G401 (cell line): ENCODE data around the gene CXCL14. TPM values are rescaled to one million over a fixed set of nuclear protein-coding genes. Genes with fewer than 3 reads are reported as not detected.

ENCODE experiments used
- DNase-seq: peaks from one replicate; pipeline ENCODE4 v3.0.0-alpha.2; 2015; ENCODE audit warnings: low spot score
- in situ Hi-C: cut with HindIII; loops from 2 replicates; pipeline ENCODE4 v1.10.0; 2016; ENCODE audit warnings: low sequenced_read_pairs, mixed read lengths
- total RNA-seq: library from RNA; depleted of rRNA; stranded (reverse); fragments of >200 nt; shearing (Covaris generic); gene quantifications from 2 replicates; pipeline ENCODE4 v1.2.3, GENCODE V29; 2014; rRNA removed

The CXCL14 gene, protein sequence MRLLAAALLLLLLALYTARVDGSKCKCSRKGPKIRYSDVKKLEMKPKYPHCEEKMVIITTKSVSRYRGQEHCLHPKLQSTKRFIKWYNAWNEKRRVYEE
- total RNA-seq, result not detected in 2 replicates

DNA sequence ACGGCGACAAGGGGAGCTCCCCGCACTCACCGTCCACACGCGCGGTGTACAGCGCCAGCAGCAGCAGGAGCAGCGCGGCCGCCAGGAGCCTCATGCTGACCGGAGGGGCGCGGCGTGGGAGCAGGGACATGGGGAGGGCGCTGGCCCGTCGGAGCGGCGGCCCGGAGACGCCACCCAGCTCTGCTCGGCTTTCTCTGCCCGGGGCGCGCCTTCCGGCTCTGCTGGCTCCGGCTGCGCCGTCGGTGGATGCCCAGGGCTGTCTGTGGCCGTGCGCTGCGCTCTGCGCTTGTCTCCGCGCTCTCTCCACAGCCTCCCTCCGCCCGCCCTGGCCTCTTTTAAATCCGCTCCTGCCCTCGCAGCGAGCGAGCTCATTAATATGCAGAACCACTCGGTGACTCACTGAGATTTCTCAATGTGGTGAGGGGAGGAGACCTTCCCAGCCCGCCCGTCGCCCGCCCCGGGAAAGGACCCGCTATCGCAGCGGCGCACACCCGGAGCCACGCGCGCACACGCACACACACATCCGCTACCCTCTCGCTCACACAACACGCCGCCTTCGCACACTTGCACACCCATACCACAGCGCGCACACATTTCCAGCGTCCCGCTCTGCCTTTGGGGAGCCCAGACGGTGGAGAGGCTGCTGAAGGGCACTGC, at the start of gene CXCL14:
Gene CXCL14, minus strand, starts transcription at position 307 of the 657 bp plus-strand sequence. Its CDS starts 213 bp downstream, at position 94.
- no peak for DNase-seq
- in situ Hi-C loops, result no loop called here

DNA sequence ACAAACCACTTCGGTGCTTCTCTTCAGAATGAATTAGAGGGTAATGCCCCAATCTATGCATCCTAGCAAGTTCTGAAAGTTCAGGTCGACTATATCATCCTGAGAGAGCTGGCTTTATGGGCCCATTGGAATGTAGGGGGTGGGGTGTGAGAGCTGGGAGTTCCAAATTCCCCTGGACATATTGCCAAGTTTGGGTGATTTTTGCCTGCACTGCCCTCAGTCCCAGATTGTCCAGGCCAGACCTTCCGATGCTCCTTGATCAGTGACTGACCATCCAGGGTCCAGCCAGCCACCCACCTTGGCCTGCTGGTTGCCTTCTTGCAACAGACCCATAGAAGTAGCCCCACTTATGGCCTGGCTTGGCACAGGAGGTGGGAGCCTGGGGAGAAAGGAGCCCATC, 47.8 kb upstream of the CXCL14 start:
- in situ Hi-C loops, result no loop called here
- DNase-seq, result no peak

DNA sequence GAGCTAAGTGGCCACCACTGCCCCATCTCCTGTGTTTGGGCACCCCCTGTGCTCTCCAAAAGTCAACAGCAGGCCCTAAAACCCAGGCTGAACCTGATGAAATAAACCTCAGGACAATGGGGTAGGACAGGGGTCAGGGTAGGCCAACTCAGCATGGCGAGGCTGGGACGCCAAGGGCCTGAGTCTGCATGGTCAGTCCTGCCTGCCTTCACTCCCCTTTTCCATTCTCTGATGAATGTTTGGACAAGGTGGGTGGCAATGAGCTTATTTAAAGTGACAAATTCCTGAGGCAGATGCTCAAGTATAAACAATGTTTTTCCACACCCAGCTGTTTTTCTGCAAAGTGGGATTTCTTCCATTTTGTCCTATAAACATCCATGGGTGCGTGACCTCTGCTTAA, 47.2 kb upstream of the CXCL14 start:
- DNase-seq, result no peak
- in situ Hi-C loops, result no loop called here

DNA sequence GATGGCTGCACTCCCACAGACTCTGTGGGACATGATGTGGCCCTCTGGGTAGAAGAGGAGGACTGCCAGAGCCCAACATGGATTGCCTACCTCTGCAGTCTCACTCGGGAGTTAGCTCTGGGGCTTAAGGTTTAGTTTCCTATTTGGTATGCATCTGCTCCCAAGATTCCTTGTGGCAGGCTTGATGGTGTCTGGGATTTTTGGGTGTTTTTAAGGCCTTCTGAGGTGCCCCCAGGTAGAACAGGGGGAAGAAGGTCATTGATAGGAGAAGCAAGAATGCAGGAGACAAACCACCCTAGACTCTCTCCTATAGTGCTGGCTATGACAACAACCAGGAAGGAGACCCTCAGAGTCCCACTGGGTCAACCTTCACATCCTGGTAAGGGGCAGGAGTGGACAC, 46.7 kb upstream of the CXCL14 start:
- no peak for DNase-seq
- in situ Hi-C loops, result no loop called here

DNA sequence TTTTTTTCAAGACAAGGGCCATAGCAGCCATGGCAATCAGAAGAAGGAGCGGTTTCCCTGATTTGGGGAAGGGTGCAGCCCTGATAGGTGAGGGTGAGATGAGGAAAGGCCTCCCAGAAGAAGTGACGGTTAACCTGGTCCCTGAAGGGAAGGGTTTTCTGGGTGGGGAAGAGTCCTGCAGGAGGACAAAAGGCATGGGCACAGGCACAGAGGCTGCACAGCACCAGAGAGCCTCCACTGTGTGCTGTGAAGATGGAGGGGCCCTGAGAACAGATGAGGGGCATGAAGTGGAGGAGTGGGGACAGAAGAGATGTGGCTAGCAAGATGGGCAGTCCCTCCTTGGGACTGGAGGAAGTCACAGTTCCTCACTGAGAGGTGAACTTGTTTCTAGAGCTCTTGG, 46.3 kb upstream of the CXCL14 start:
- in situ Hi-C loops, result no loop called here
- DNase-seq, result no peak

DNA sequence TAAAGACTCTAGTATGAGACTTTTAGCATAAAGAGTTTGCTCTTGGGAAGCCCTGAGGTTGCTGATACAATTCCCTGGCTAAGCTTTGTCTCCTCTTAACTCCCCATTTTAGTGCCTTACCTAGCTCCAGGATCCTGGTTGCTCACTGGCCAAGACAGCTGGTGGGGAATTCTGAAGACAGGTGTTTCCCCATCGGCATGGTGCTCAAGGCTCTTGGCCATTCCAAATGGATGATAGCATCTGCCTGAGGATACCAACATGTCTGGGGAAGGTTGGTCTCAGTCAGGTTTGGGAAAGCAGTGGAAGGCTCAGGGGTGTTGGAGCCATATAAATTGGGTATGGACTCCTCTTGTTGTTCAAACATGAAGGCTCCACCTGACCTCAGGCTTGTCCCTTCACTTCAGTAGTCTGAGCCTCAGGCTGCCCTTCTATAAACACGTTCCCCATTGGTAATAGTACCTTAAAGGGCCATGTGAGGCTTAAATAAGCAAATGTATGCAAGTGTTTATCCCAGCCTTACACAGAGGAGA, 44.5 kb upstream of the CXCL14 start:
- no peak for DNase-seq
- in situ Hi-C loops, result no loop called here

DNA sequence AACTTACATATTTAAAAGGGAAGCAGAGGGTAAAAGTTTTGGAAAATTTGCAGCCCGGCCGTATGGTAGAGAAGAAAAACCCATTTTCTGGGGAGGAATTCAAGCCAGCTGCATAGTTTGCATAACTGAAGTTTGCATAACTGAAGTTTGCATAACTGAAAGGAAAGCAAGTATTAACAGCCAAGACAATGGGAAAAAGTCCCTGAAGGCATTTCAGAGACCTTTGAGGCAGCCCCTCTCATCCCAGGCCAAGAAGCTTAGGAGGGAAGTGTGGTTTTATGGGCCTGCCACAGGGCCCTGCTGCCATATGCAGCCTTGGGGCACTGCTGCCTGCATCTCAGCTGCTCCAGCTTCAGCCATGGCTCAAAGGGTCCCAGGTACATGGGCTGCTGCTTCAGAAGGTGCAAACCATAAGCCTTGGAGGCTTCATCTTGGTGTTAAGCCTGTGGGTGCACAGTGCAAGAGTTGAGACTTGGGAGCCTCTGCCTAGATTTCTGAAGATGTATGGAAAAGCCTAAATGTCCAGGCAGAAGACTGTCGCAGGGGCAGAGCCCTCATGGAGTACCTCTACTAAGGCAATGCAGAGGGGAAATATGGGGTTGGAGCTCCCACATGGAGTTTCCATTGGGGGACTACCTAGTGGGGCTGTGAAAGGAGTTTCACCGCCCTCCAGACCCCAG, 36.9 kb upstream of the CXCL14 start:
- in situ Hi-C loops, result no loop called here
- DNase-seq, result no peak

DNA sequence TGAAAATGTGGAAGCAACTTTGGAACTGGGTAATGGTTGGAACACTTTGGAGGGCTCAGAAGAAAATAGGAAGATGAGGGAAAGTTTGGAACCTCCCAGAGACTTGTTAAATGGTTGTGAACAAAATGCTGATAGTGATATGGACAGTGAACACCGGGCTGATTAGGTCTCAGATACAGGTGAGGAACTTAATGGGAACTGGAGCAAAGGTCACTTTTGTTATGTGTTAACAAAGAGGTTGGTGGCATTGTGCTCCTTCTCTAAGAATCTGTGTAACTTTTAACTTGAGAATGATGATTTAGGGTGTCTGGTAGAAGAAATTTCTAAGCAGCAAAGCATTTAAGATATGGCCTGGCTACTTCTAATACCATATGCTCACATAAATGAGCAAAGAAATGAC, 36.4 kb upstream of the CXCL14 start:
- in situ Hi-C loops, result no loop called here

DNA sequence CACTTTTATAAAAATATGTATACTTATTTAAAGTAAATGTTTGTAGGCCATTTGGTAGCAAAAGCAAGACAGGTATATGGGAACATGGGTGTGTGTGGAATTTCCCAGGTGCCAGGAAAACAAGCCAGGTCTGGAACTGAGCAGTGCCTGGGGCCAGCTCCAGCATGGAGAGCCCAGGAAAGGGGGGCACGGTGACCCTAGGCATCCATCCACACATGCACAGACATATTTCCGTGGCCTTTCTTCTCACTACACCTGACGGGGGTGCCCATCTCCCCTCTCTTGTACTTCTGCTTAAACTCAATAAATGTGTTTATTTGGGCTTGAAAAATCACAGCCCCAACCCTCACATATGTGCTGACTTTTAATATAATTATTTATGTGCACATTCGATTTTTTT, 31.2 kb upstream of the CXCL14 start:
- in situ Hi-C loops, result no loop called here

More for the DNA sequence above, 36.4 kb upstream of the CXCL14 start:
- DNase-seq, result no peak

DNA sequence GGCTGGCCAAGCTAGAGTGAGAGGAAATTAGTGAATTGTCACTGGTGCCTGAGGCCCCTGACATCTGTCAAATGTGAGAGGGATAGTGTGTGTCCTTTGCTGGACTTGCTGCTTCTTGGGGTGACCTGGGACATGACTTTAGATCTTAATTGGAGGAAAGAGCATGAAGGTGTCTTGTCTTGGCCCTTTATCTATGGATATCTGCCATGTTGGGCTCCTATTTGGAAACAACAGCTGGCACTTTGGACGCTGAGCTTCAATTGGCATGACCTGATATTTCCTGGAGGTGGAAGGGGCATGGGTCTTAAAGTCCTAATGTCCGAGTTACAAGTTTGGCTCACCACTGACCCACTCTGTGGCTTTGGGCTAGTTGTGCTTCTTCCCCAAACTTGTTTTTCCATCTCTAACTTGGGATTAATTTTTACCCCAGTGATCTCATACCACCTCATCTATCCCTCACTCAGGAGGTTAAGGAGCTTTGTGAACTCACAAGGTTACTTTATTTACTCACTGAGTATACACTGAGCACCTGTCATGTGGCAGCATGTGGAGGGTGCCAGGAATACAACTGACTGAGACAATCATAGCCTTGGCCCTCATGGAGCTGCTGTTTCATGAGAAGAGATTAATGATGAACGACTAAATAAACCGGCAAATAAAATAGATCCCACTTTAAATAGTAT, 30.1 kb upstream of the CXCL14 start:
- no peak for DNase-seq
- in situ Hi-C loops, result no loop called here

More for the DNA sequence above, 31.2 kb upstream of the CXCL14 start:
- DNase-seq, result no peak

DNA sequence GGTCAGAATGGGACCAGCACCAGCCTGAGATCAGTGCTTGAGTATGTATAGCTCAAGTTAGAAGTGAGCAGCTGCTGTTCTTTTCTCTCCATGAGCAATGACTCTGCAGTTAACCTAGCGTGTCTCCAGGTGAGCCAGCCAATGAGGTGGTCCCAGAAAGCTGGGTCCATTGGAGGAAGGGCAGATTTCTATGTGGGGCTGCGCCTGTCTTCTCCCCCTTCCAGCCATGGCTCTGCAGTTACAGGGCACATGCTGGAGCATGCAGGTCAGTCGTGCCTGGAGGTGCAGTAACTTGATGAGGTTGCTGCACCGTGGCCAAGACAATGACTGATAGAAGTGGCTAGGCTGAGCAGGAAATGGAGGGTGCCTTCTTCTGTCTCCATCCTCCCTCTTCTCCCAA, 29.6 kb upstream of the CXCL14 start:
- DNase-seq, result no peak
- in situ Hi-C loops, result no loop called here

DNA sequence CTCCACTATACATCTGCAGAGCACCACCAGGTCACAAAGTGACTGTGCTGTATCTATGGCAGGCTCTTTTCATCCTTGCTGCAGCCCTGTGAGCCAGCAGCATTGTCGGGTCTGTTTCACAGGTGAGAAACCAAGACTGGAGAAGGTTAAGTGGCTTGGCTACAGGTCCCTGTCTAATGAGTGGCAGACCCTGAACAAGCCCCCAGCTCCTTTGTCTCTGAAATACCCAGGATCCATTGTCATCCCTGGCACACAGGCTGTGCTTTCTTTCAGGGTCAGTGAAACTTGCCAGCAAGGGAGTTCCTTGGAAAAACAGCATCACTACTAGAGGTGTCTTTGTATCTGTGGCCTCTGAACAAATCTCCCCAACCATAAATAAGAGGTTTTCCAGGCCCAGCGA, 27.6 kb upstream of the CXCL14 start:
- in situ Hi-C loops, result no loop called here
- no peak for DNase-seq

DNA sequence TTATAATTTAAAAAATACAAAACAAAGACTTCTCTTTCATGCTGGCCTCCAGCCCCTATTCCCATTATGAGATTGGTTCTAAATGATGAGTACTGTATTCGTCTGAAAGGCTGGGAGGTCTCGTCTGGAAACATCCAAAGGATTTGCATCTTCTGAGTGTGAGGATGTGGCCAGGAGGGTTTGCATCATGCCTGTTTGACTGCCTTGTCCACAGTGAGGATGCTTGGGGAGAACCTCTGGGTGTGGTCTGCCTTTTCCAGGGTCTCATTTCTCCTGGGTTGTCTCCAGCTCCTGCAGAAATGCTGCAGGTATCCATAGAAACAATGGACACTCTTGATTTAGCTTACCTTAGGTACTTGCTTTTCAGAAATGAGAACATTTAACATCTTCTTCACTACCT, 26.4 kb upstream of the CXCL14 start:
- no peak for DNase-seq
- in situ Hi-C loops, result no loop called here

DNA sequence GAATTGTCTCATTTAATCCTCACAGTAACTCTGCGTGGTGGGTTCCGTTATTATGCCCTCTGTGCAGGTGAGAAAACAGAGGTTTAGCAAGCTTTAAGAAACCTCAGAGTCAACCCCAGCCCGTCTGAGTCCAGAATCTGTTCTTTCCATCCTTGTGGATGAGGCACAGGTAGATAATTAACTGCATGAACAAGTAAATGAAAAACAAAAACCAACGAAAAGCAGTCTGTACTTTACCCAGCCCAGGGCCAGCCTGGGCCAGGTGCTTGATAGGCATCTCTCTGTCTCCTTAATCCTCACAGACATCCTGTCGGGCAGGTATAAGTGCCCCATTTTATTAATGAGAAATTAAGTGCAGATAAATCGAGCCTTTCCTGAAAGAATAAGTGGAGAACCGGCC, 25.3 kb upstream of the CXCL14 start:
- DNase-seq, result no peak
- in situ Hi-C loops, result no loop called here

DNA sequence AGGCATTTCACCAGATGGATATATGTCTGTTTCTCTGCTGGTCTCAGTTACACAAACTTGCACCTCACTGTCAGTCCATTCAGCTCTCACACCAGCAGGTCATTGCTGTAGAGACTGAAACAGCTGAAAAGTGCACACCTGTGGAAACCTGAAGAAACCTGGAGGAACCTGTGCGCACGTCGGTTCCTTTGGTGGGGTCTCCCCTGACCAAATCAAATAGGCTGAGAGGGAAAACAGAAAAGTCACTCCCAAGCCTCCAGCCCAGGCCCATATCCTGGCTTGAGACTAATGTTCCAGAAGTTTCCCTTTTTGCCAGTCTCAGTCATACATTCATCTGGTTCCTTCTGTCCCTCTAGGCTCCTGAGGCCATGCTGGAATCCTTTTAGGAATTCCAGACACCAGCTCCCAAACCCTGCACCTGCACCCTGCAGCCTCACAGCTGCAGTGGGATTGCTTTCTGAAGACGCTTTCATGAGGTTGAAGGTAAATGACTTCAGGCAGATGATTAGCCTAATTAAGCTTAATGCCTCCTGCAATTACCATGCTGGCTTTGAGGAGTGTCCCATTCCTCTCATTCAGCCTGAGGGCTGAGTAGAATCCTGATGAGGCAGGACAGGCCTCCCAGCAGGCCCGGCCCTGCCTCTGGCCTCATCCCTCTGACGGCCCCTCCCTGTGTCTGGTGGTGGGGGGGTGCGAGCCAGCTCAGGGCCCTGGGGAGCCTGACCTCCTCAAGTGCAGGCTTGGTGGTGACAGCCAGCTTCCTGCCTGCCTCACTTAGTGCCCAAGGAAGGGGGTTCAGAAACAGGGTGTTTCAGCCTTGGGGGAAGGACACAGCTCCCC, 24.3 kb upstream of the CXCL14 start:
- DNase-seq, result no peak
- in situ Hi-C loops, result no loop called here

DNA sequence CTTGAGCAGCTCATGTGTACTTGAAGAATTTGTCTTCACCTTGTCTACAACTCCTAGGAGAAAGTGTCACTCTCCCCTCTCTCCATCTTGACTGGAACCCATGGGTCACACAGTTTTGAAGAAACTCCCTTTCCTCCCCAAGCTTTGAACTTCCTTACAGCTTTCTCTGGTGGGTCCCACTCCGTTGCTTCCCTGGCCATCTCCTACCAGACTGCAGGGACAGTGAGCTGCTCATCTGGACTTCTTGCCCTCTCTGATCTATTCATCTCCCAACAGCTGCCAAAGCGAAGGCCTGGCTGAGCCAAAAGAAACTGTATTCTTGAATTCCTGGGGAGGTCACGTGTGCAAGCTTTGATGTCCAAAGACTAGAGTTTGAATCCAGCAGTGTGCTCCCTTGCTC, 22.7 kb upstream of the CXCL14 start:
- DNase-seq, result no peak
- in situ Hi-C loops, result no loop called here

DNA sequence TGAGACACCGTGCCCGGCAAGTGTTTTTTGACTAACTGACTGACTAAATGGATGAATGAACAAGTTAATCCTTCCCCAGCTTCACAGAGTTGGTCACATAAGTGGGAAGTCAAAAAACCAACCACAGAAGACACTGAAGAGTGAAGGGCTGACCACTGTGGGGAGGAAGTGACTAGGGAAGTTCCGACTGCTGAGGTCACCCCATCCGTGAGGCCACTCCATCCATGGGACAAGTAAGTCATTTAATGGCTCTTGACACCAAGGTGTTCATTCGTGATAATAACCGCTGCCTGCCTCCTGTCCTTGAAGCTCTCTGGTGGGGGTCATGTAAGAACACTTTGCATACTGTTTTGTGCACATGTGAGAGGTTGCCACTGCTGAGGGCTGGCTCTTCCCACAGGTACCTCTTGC, 22.2 kb upstream of the CXCL14 start:
- in situ Hi-C loops, result no loop called here
- DNase-seq, result no peak

DNA sequence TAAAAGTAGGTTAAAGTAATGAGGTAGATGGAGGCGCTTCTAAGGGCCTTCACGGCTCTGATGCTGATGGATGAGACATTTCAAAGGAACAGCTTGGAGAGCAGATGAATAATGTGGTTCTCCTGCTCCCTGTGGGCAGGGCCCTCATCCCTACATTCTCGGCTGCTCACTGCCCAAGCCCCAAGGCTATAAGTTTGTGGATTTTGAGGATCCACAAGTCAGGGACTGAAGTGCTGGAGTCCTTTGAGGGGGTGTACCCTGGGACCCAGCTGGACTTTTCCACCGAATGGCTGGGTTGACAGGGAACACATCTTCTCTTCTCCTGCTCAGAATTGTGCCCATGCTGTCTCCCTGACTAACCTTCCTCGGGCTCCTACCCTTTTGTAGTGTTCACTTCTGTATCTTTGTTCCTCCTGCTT, 21.4 kb upstream of the CXCL14 start:
- in situ Hi-C loops, result no loop called here
- DNase-seq, result no peak

DNA sequence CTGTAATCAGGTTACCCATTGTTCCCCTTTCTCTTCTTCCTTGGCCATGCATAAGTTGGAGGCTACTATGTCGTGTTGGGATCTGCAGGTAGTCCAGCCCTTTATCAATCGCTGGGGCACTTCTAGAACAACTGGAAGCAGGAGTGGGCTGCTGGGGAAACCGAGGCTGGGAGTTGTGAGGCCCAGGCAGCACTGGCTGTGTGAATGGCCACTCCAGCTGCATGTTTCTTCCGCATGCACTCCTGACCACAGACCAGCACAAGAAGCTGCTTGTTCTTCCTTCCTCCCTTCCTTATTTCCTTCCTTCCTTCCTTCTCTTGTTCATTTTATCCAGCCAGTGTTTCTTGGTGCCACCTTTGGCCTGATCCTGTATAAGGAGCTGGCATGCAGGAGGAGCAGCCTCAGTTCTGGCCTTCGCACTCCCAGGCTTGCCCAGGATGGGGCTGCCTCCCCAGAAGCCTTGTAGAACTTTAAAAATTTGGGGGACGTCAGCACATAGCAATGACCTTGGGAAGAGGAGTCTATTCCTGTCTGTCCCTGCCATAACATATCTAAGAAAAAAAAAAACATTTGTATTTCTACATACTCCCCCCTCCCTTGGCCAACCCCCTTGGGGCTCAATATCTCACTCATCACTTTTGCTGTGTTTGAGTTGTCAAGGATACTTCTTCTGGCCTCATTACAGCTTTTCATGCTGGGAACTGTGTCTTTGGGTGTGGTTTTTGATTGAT, 20.8 kb upstream of the CXCL14 start:
- in situ Hi-C loops, result no loop called here
- no peak for DNase-seq
